ENCODE data around the gene SLC4A3.
A peak's percentile ranks its signal among the peaks of the same experiment; 100 is the strongest.

The SLC4A3 gene

DNA sequence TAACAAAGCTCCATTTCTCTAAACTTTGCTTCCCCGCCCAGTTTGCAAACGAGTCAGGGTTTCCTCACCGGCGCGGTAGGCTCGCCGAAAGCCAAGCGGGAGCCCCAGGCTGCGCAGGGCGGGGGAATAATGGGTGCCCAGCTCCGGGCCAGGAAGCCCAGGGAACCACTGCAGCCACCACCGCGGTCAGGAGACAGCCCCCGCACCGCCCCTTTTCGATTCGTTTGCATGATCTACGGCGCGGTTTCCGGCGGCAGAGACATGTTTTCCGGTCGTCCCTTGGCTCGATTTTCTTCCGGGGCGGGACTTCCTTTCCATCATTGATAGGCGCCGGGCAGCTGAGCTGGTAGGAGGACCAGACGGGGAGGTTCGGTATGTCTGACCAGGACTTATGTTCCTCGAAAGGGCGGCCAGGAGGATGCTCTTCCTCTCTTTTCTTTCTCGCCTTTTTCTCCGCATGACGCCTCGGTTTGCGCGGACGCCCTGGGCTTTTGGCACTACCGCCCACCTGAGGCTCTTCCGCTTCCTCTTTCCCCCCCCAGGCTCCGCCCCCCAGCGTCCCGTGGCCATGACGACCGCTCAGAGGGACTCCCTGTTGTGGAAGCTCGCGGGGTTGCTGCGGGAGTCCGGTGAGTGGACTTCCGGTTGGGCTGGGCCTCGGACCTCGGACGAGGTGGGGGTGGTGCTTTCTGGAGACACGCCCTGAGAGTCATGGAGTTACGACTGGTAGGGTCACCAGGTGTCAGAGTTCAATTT lies 29.7 kb upstream of the SLC4A3 start, which contains the start of gene STK11IP:
STK11IP (plus strand) TSS at position 306 of the 756 bp plus-strand sequence; CDS start at position 569, 263 bp downstream.
- Histone ChIP-seq H3K4me1 (peaks cover 10% of the 10 kb centered on the region), H3K9ac (peak within 1 kb of the TSS; percentile 47)
- TF ChIP-seq, protein P1, sequence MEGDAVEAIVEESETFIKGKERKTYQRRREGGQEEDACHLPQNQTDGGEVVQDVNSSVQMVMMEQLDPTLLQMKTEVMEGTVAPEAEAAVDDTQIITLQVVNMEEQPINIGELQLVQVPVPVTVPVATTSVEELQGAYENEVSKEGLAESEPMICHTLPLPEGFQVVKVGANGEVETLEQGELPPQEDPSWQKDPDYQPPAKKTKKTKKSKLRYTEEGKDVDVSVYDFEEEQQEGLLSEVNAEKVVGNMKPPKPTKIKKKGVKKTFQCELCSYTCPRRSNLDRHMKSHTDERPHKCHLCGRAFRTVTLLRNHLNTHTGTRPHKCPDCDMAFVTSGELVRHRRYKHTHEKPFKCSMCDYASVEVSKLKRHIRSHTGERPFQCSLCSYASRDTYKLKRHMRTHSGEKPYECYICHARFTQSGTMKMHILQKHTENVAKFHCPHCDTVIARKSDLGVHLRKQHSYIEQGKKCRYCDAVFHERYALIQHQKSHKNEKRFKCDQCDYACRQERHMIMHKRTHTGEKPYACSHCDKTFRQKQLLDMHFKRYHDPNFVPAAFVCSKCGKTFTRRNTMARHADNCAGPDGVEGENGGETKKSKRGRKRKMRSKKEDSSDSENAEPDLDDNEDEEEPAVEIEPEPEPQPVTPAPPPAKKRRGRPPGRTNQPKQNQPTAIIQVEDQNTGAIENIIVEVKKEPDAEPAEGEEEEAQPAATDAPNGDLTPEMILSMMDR (IDR thresholded peaks at IDR 0.05), result no peak

DNA sequence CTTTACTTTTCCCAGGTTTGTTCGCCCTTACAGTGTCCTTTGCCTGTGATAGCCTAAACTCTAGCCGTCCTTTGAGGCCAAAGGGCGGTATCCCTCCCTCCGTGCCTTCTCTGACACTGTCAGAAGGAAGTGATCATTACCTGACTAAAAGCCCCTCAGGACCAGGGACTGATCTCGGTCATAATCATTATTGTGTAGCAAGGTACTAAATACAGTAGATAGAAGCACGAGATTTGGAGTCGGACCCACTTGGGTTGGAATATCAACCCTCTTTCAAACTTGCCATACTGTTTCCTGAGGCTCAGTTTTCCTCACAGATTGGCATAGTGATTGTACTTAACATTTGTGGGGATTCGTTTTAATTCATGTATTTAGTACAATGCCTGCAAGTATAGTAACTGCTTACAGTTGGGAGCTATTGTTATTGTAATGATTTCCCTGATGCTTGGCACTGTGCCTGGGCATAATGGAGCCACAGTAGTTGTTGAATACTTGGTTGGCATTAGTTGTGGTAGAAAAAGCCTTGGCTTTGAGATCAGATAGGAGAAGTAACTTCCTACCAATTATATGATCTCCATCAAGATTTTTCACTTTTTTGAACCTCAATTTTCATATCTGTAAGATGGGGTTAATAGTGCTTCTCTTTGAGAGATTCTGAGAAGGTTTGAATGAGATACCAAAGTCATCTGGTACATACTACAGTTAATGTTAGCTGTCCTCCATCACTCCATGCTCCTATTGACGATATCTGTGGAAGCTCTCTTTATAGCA lies 28.9 kb upstream of the SLC4A3 start:
- peak overlapping the region; percentile 90 for H3K27ac ChIP-seq
- no peak overlapping the region for H3K9ac ChIP-seq
- peak overlapping the region; percentile 97 for H3K4me3 ChIP-seq (ENCODE audit: low read depth, low read length)
- H3K4me1 ChIP-seq, result peaks cover 10% of the 10 kb centered on the region
- H3K27me3 ChIP-seq (ENCODE audit: control insufficient read depth, insufficient read depth, low read length), result no peaks in the 10 kb centered on the region
- H3K9me3 ChIP-seq (ENCODE audit: control insufficient read depth, low read length), result no peaks in the 10 kb centered on the region
- no peaks in the 10 kb centered on the region for H3K79me2 ChIP-seq
- peak overlapping the region; percentile 83 for H2AFZ ChIP-seq
- peak overlapping the region; percentile 94 for H3K4me2 ChIP-seq (ENCODE audit: low read length)
- TF ChIP-seq, protein P1 (IDR thresholded peaks at IDR 0.05), result no peak
- no peaks in the 10 kb centered on the region for H3K36me3 ChIP-seq (ENCODE audit: control insufficient read depth, insufficient read depth, low read length)

More for the DNA sequence above, 29.7 kb upstream of the SLC4A3 start, which contains the start of gene STK11IP:
- Histone ChIP-seq H3K4me2 (ENCODE audit: low read length) (peak within 1 kb of the TSS; percentile 94), H3K27ac (peak within 1 kb of the TSS; percentile 90), H3K4me3 (ENCODE audit: low read depth, low read length) (peak within 1 kb of the TSS; percentile 97), H3K9me3 (ENCODE audit: control insufficient read depth, low read length) (no peaks in the 10 kb centered on the region), H3K27me3 (ENCODE audit: control insufficient read depth, insufficient read depth, low read length) (no peaks in the 10 kb centered on the region), H3K36me3 (ENCODE audit: control insufficient read depth, insufficient read depth, low read length) (no peaks in the 10 kb centered on the region), H2AFZ (peak within 1 kb of the TSS; percentile 83), H3K79me2 (no peaks in the 10 kb centered on the region)

DNA sequence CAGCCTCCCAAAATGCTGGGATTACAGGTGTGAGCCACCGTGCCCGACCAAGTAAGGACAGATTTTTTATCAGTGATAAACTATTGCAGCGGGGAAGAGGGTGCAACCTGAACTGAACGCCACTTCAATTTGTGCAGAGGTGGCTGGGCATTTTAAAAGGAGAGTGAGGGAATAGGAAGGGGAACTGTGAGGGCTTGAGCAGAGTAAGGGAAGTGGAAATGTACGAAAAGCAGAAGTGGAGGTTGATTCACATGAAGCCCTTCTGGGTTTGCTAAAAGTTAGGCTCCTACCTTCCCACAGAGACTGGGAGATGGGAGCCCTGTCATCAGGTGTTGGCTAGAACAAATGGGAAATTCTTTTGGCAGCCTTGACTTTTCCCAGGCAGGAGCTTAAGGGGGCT lies 23.7 kb upstream of the SLC4A3 start:
- H3K4me1 ChIP-seq, result no peaks in the 10 kb centered on the region
- H3K79me2 ChIP-seq, result no peaks in the 10 kb centered on the region
- H3K27me3 ChIP-seq (ENCODE audit: control insufficient read depth, insufficient read depth, low read length), result no peaks in the 10 kb centered on the region
- no peaks in the 10 kb centered on the region for H3K36me3 ChIP-seq (ENCODE audit: control insufficient read depth, insufficient read depth, low read length)
- no peak overlapping the region for H3K4me3 ChIP-seq (ENCODE audit: low read depth, low read length)
- no peak overlapping the region for H3K9ac ChIP-seq
- TF ChIP-seq, protein P1 (IDR thresholded peaks at IDR 0.05), result no peak
- no peak overlapping the region for H2AFZ ChIP-seq
- H3K9me3 ChIP-seq (ENCODE audit: control insufficient read depth, low read length), result no peaks in the 10 kb centered on the region
- no peak overlapping the region for H3K27ac ChIP-seq
- H3K4me2 ChIP-seq (ENCODE audit: low read length), result no peak overlapping the region

DNA sequence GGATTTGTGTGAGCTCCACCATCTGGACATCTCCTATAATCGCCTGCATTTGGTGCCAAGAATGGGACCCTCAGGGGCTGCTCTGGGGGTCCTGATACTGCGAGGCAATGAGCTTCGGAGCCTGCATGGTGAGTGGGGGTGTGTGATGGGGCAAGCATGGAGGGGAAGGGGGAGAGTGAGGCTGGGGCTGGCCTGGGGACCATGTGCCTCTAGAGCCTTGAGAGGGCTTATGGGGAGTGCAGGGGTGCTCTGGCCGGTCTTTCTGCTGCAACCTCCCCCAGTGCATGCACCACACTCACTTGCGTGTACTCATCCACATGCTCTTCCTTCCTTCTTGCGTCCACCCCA lies 21.8 kb upstream of the SLC4A3 start:
- Histone ChIP-seq H3K36me3 (ENCODE audit: control insufficient read depth, insufficient read depth, low read length) (no peaks in the 10 kb centered on the region), H3K9me3 (ENCODE audit: control insufficient read depth, low read length) (no peaks in the 10 kb centered on the region), H3K27ac (no peak overlapping the region), H3K4me2 (ENCODE audit: low read length) (no peak overlapping the region), H3K27me3 (ENCODE audit: control insufficient read depth, insufficient read depth, low read length) (no peaks in the 10 kb centered on the region), H3K4me1 (no peaks in the 10 kb centered on the region), H3K4me3 (ENCODE audit: low read depth, low read length) (no peak overlapping the region), H3K9ac (no peak overlapping the region), H3K79me2 (no peaks in the 10 kb centered on the region), H2AFZ (no peak overlapping the region)
- TF ChIP-seq, protein P1 (IDR thresholded peaks at IDR 0.05), result no peak

All from parathyroid adenoma (tissue), 2 donors.